HL-60/S4 treated with retinoic acid at 250 ng/mL for 4 days and 3 days (cell line): ENCODE results near the gene MPV17L.
"Not testable (repeated sequence)": the region's sequence is repeated elsewhere in the genome, so short reads cannot be mapped to it uniquely, and the experiment has no call there.

Source experiments
- in situ Hi-C: fragments of 300-500 bp; cut with MboI; formaldehyde crosslinking; loops from 2 replicates; pipeline ENCODE4 v1.7.0; 2022; ENCODE audit warnings: low sequenced_read_pairs

The MPV17L gene

GRCh38 chr16:15395631-15396508 is at the start of gene MPV17L:
Gene MPV17L (plus strand): TSS chr16:15395754. CDS start chr16:15395898, 144 bp downstream.
- in situ Hi-C loops: not testable (repeated sequence)

GRCh38 chr16:15348721-15349120 is 46.8 kb upstream of the MPV17L start:
- in situ Hi-C loops: not testable (repeated sequence)

- in situ Hi-C loops: not testable (repeated sequence)
Measured at GRCh38 chr16:15351251-15351650, 44.3 kb upstream of the MPV17L start.

- in situ Hi-C loops: not testable (repeated sequence)
Measured at GRCh38 chr16:15351745-15352144, 43.8 kb upstream of the MPV17L start.

GRCh38 chr16:15352852-15353251 is 42.7 kb upstream of the MPV17L start:
- in situ Hi-C loops: not testable (repeated sequence)

- in situ Hi-C loops: not testable (repeated sequence)
Measured at GRCh38 chr16:15354846-15355245, 40.7 kb upstream of the MPV17L start.

GRCh38 chr16:15357495-15357894 is 38.1 kb upstream of the MPV17L start:
- in situ Hi-C loops: not testable (repeated sequence)

GRCh38 chr16:15378194-15378593 is 17.4 kb upstream of the MPV17L start, which contains the start of gene NPIPA5:
Gene NPIPA5 (minus strand): TSS chr16:15378294. CDS start chr16:15378294, 0 bp downstream.
- in situ Hi-C loops: not testable (repeated sequence)

GRCh38 chr16:15382810-15383209 is 12.7 kb upstream of the MPV17L start:
- in situ Hi-C loops: not testable (repeated sequence)

GRCh38 chr16:15388060-15388459 is 7.5 kb upstream of the MPV17L start:
- in situ Hi-C loops: not testable (repeated sequence)

- in situ Hi-C loops: not testable (repeated sequence)
Measured at GRCh38 chr16:15389916-15390315, 5.6 kb upstream of the MPV17L start.

- in situ Hi-C loops: not testable (repeated sequence)
Measured at GRCh38 chr16:15393025-15393424, 2.5 kb upstream of the MPV17L start.

- in situ Hi-C loops: not testable (repeated sequence)
Measured at GRCh38 chr16:15396509-15396829, 915 bp downstream of the MPV17L start.

- in situ Hi-C loops: no loop called here
Measured at GRCh38 chr16:15396948-15397594, 1.5 kb downstream of the MPV17L start.

GRCh38 chr16:15398618-15399316 is 3.2 kb downstream of the MPV17L start:
- in situ Hi-C loops: no loop called here

- in situ Hi-C loops: no loop called here
Measured at GRCh38 chr16:15399317-15399716, 3.8 kb downstream of the MPV17L start.

GRCh38 chr16:15400314-15400713 is 4.8 kb downstream of the MPV17L start:
- in situ Hi-C loops: not testable (repeated sequence)

GRCh38 chr16:15401972-15402371 is 6.4 kb downstream of the MPV17L start:
- in situ Hi-C loops: no loop called here

GRCh38 chr16:15403392-15403995 is 7.9 kb downstream of the MPV17L start:
- in situ Hi-C loops: no loop called here

- in situ Hi-C loops: not testable (repeated sequence)
Measured at GRCh38 chr16:15404091-15404490, 8.5 kb downstream of the MPV17L start.

GRCh38 chr16:15404792-15405191 is 9.2 kb downstream of the MPV17L start:
- in situ Hi-C loops: no loop called here
